Measurements from ENCODE around the gene HTR3B. TPM values are rescaled to one million over a fixed set of nuclear protein-coding genes. Genes with fewer than 3 reads are reported as not detected.
"Not testable (repeated sequence)": the region's sequence is repeated elsewhere in the genome, so short reads cannot be mapped to it uniquely, and the experiment has no call there.

The HTR3B gene
- total RNA-seq, 1 donor: not detected

DNA sequence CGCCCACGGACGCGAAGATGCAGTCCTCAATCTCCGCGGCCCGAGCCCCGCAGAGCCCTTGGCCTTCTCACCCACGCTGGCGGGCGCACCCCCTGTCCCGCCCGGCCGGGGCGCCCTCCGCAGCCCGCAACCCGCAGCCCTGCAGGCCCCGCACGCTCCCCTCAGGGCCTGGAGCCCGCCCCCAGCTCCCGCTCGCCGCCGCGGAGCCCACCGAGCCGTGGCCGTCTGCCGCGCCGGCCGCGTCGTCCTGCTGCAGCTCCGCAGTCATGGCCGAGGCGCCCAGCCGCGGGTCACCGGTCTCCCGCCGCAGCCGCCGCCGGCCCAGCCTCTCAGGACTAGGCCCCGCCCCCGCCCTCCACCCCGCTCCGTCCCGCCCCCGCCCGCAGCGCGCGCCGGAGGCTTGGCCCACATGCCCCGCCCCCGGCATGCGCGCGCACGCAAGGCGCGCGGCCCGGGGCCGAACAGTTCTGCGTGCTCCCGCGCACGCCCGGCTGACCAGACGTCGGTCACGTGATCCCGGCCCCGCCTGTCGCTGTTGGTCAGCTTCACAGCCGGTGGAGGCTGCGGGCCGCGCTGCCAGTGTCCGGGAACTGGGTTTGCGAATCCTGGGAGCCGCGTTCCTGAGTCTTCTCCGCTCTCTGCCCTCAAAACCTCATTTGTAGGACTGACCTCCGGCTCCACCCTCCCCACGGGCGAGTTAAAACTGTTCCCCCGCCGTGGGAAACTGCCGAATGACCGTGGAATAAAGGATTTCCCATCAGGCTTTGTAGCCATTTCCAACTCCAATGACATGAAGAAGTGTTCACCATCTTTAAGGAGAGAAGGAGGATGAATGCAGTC lies 29.1 kb upstream of the HTR3B start, which contains the start of gene USP28:
Gene USP28, minus strand, starts transcription at position 339 of the 840 bp plus-strand sequence. Its CDS starts 71 bp downstream, at position 268.
- TF ChIP-seq, protein P1, sequence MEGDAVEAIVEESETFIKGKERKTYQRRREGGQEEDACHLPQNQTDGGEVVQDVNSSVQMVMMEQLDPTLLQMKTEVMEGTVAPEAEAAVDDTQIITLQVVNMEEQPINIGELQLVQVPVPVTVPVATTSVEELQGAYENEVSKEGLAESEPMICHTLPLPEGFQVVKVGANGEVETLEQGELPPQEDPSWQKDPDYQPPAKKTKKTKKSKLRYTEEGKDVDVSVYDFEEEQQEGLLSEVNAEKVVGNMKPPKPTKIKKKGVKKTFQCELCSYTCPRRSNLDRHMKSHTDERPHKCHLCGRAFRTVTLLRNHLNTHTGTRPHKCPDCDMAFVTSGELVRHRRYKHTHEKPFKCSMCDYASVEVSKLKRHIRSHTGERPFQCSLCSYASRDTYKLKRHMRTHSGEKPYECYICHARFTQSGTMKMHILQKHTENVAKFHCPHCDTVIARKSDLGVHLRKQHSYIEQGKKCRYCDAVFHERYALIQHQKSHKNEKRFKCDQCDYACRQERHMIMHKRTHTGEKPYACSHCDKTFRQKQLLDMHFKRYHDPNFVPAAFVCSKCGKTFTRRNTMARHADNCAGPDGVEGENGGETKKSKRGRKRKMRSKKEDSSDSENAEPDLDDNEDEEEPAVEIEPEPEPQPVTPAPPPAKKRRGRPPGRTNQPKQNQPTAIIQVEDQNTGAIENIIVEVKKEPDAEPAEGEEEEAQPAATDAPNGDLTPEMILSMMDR (IDR thresholded peaks at IDR 0.05; ENCODE audit: insufficient read depth, low read depth, low read length): no peak
- DNase-seq (ENCODE audit: low read depth): peak; percentile 96
- H3K4me3 ChIP-seq (ENCODE audit: low read depth, low read length): peak within 1 kb of the TSS; percentile 76

DNA sequence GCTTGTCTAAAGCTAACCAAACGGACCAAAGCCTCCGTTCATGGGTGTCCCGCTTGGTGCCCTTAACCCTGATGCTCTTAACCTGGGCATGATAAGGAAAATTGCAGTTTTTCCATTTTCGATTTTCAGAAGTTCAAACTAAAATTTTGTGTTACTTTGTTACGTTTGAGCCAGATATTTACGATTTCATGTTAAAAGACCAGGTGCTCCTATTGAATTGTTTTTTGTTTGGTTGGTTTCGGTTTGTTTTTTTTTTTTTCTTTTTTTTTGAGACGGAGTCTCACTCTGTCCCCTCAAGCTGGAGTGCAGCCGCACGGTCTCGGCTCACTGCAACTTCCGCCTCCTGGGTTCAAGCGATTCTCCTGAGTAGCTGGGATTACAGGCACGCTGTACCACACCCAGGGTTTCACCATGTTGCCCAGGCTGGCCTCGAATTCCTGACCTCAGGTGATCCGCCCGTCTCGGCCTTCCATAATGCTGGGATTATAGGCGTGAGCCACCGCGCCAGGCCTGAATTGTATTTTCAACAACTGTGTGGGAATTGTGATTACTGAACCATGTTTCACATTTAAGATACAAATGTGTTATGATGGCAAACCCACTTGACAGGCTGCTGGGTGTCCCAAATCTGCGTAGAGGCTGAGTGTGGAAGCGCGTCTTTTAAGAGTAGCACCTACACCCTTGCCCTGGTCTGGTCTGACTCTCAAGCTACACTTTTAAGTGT lies 28.4 kb upstream of the HTR3B start:
- no peak for DNase-seq (ENCODE audit: low read depth)
- H3K4me3 ChIP-seq (ENCODE audit: low read depth, low read length): peak overlapping the region; percentile 68
- TF ChIP-seq, protein P1 (IDR thresholded peaks at IDR 0.05; ENCODE audit: insufficient read depth, low read depth, low read length): no peak

DNA sequence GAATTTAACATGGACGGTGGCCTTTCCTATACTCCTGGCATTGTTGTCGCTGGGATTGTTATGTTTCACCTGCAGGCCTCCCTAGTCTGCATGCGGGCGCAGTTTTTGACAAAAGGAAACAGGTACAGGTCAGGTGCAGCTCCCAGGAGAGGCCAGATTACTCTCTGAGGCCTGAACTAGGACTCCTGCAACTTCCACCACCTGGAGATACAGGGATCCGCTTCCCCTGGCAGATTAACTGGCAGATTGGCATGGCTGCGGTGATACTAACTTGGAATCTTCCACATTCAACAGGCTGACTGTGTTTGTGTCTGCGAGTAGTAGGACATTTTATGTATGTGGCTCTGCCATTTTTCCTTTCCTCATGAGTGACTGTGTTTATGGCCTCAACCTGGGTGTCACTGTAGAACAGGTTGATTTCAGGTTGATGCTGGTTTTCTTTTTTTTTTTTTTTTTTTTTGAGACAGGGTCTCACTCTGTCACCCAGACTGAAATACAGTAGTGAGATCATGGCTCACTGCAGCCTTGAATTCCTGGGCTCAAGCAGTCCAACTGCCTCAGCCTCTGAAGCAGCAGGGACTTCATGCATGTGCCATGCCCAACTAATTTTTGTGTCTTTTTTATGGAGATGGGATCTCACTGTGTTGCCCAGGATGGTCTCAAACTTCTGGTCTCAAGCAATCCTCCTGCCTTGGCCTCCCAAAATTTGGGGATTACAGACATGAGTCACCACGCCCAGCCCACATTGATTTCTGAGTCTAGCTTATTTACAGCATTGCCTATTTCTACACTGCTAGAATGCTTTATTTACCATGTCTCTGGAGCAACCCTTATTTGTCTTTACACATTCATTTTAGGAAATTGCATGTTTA lies 27.6 kb upstream of the HTR3B start:
- TF ChIP-seq, protein P1 (IDR thresholded peaks at IDR 0.05; ENCODE audit: insufficient read depth, low read depth, low read length): no peak
- H3K4me3 ChIP-seq (ENCODE audit: low read depth, low read length): no peak overlapping the region
- DNase-seq (ENCODE audit: low read depth): no peak

DNA sequence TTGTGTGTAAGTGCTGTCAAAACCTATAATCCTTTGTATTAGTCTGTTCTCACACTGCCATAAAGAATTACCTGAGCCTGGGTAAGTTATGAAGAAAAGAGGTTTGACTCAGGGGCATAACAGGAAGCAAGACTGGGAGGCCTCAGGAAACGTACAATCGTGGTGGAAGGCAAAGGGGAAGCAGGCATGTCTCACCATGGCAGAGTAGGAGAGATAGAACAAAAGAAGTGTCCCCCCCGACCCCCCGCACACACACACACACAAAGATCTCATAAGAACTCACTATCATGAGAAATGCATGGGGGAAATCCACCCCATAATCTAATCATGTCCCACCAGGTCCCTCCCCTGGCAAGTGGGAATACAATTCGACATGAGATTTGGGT lies 26.9 kb upstream of the HTR3B start:
- TF ChIP-seq, protein P1 (IDR thresholded peaks at IDR 0.05; ENCODE audit: insufficient read depth, low read depth, low read length): no peak
- no peak for DNase-seq (ENCODE audit: low read depth)

DNA sequence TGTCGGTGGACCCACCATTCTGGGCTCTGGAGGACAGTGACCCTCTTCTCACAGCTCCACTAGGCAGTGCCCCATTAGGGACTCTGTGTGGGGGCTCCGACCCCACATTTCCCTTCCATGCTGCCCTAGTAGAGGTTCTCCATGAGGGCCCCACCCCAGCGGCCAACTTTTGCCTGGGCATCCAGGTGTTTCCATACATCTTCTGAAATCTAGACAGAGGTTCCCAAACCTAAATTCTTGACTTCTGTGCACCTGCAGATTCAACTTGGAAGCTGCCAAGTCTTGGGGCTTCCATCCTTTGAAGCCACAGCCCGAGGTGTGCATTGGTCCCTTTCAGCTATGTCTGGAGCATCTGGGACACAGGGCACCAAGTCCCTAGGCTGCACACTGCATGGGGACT lies 25.1 kb upstream of the HTR3B start:
- DNase-seq (ENCODE audit: low read depth); H3K4me3 ChIP-seq (ENCODE audit: low read depth, low read length): not testable (repeated sequence)

More for the DNA sequence above, 26.9 kb upstream of the HTR3B start:
- H3K4me3 ChIP-seq (ENCODE audit: low read depth, low read length): no peak overlapping the region

DNA sequence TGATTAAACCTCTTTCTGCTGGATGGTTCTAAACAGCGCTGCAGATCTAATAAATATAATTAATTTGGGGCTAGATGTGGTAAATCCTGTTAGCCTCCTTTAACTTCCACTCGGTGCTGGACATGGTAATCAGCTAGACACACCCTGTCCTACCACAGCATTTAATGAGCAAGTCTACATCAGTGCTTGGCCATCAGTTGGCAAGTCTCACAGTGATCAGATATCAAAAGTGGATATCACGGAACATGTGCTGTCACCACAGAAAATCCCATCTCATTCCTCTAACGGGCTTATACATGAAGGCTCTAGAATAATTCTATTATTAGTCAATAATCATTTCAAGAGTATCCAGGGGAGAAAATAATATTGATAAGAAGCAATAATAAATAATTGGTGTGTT lies 23.6 kb upstream of the HTR3B start:
- TF ChIP-seq, protein P1 (IDR thresholded peaks at IDR 0.05; ENCODE audit: insufficient read depth, low read depth, low read length): no peak
- no peak overlapping the region for H3K4me3 ChIP-seq (ENCODE audit: low read depth, low read length)
- no peak for DNase-seq (ENCODE audit: low read depth)

Data from fibroblast of villous mesenchyme (primary cell).